Mucosa of descending colon (tissue), 3 donors: ENCODE data around the gene TAGLN2. TPM values are rescaled to one million over a fixed set of nuclear protein-coding genes. Genes with fewer than 3 reads are reported as not detected.
A peak's percentile ranks its signal among the peaks of the same experiment; 100 is the strongest.
"Not testable (repeated sequence)": the region's sequence is repeated elsewhere in the genome, so short reads cannot be mapped to it uniquely, and the experiment has no call there.

ENCODE experiments used
- ATAC-seq: fragments of 200-7000 bp; cut with Tn5 transposase; one replicate; pipeline ENCODE4 v1.9.1; 2020; ENCODE audit warnings: mild to moderate bottlenecking, moderate library complexity
- DNase-seq, 3 donors: peaks; one replicate each; pipeline ENCODE4 v3.0.0-alpha.2; 2020
- H3K36me3 ChIP-seq: fragments of 200-600 bp; one replicate; pipeline ENCODE4 v1.8.0; 2021; ENCODE audit warnings: low read depth, mild to moderate bottlenecking
- H3K4me1 ChIP-seq: fragments of 200-600 bp; one replicate; pipeline ENCODE4 v1.8.0; 2021; ENCODE audit warnings: low read depth, mild to moderate bottlenecking
- H3K4me3 ChIP-seq: fragments of 200-600 bp; one replicate; pipeline ENCODE4 v1.8.0; 2021; ENCODE audit warnings: mild to moderate bottlenecking
- H3K9me3 ChIP-seq: fragments of 200-600 bp; one replicate; pipeline ENCODE4 v1.8.0; 2021; ENCODE audit warnings: mild to moderate bottlenecking
- intact Hi-C, 2 donors: fragments of 100-400 bp; cut with DNase I in 1 of 2; cut with micrococcal nuclease in 1 of 2; formaldehyde crosslinking; loops; one replicate each; pipeline versions ENCODE4 v1.11.0 to v1.11.1; 2022; cut with DNase I, micrococcal nuclease
- total RNA-seq, 3 donors: library from RNA; stranded (reverse); fragmentation: NEBNext Ultra II Directional in 2 of 3; extraction: Animal tissue kit (Norgen Biotek cat#: 25700) in 2 of 3; gene quantifications; one replicate each; pipeline versions ENCODE4 v1.2.1 to v1.2.4, GENCODE V29; 2021 to 2023
- TF ChIP-seq, protein P1 (sequence below): fragments of 200-600 bp; IDR thresholded peaks from one replicate; pipeline ENCODE4 v1.8.0; 2022; ENCODE audit warnings: antibody characterized with exemption, mild to moderate bottlenecking
- donor health status: DM: no; HTN: no; CAD: no; lungs with moderate emphysema.
- donor health status: DM: no; HTN: no; CAD: no.
- donor health status: DM: no; HTN: yes; CAD: no.

TAGLN2 gene
- total RNA-seq, 3 donors from 2014 or later: 137 to 296 (median 264) TPM

GRCh38 chr1:159908031-159908940, 17.0 kb downstream of the TAGLN2 start:
- Histone ChIP-seq H3K36me3 (no peaks in the 10 kb centered on the region), H3K4me3 (no peak overlapping the region), H3K4me1 (peaks cover 16% of the 10 kb centered on the region), H3K9me3 (no peaks in the 10 kb centered on the region)
- ATAC-seq (no peak), DNase-seq (no peak)
- TF ChIP-seq, protein P1, sequence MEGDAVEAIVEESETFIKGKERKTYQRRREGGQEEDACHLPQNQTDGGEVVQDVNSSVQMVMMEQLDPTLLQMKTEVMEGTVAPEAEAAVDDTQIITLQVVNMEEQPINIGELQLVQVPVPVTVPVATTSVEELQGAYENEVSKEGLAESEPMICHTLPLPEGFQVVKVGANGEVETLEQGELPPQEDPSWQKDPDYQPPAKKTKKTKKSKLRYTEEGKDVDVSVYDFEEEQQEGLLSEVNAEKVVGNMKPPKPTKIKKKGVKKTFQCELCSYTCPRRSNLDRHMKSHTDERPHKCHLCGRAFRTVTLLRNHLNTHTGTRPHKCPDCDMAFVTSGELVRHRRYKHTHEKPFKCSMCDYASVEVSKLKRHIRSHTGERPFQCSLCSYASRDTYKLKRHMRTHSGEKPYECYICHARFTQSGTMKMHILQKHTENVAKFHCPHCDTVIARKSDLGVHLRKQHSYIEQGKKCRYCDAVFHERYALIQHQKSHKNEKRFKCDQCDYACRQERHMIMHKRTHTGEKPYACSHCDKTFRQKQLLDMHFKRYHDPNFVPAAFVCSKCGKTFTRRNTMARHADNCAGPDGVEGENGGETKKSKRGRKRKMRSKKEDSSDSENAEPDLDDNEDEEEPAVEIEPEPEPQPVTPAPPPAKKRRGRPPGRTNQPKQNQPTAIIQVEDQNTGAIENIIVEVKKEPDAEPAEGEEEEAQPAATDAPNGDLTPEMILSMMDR: no peak
- intact Hi-C loops: no loop called here

GRCh38 chr1:159906960-159907359, 18.3 kb downstream of the TAGLN2 start:
- DNase-seq: no peak
- Histone ChIP-seq H3K9me3 (no peaks in the 10 kb centered on the region), H3K4me3 (no peak overlapping the region), H3K4me1 (peaks cover 9% of the 10 kb centered on the region), H3K36me3 (no peaks in the 10 kb centered on the region)
- TF ChIP-seq, protein P1: no peak
- intact Hi-C loops: no loop called here
- ATAC-seq: no peak

DNA sequence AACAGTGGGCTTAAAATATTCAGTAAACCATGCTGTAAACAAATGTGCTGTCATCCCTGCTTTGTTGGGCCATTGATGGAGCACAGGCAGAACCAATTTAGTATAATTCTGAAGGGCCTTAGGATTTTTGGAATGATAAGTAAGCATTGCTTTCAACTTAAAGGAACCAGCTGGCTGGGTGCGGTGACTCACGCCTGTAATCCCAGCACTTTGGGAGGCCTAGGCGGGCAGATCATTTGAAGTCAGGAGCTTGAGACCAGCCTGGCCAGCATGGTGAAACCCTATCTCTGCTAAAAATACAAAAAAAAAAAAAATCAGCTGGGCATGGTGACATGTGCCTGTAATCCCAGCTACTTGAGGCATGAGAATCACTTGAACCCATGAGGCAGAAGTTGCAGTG, 21.3 kb downstream of the TAGLN2 start:
- H3K9me3 ChIP-seq, DNase-seq, H3K4me3 ChIP-seq, H3K4me1 ChIP-seq, H3K36me3 ChIP-seq, ATAC-seq, intact Hi-C loops: not testable (repeated sequence)

DNA sequence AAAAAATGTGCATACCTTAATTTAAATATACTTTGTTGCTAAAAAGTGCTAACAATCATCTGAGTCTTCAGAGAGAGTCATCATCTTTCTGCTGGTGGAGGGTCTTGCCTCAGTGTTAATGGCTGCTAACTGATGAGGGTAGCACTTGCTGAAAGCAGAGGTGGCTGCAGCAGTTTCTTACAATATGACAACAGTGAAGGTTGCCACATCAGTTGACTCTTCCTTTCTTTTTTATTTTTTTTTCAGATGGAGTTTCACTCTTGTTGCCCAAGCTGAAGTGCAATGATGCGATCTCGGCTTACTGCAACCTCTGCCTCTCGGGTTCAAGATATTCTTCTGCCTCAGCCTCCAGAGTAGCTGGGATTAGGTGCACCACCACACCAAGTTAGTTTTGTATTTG, 22.8 kb downstream of the TAGLN2 start:
- ATAC-seq: no peak
- DNase-seq: no peak
- intact Hi-C loops: no loop called here
- Histone ChIP-seq H3K36me3 (no peaks in the 10 kb centered on the region), H3K4me3 (no peak overlapping the region), H3K9me3 (no peaks in the 10 kb centered on the region), H3K4me1 (peaks cover 9% of the 10 kb centered on the region)
- TF ChIP-seq, protein P1: no peak

GRCh38 chr1:159900755-159901360, 24.4 kb downstream of the TAGLN2 start:
- intact Hi-C loops: no loop called here
- ATAC-seq (no peak), DNase-seq (no peak)
- Histone ChIP-seq H3K9me3 (no peaks in the 10 kb centered on the region), H3K4me1 (peaks cover 9% of the 10 kb centered on the region), H3K36me3 (no peaks in the 10 kb centered on the region), H3K4me3 (no peak overlapping the region)
- TF ChIP-seq, protein P1: no peak

DNA sequence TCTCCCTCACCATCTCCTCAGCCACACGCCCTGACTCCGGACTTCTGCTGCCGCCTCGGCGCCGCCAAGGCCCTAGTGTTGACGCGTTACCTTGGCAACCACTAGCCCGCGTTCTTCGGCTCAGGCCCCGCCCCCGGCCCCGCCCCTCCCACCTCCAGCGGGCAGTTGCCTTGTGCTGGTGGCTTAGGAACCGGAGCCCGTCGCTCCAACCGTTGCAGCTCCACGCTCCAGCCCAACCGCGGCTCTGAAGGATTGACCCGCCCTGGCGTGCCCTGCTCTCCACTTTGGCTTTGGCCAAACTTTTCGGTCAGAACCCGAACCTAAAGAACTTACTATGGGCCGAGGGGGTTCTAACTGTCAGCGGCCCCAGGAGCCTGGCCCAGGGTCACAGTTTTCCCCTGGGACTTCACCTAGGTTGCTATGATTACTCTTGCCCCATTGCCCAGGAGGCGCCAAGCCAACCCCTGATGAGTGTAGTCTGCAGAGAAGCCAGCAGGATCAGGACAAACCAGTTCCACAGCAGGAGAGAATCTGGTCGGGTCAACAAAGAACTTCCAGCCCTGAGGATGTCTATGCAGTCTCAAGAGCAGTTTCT, 25.1 kb downstream of the TAGLN2 start, which contains the start of gene CFAP45:
TSS of gene CFAP45 (minus strand) at position 80 of the 595 bp plus-strand sequence. CDS start at position 13, 67 bp downstream.
- ATAC-seq: peak; percentile 96
- no peaks in the 10 kb centered on the region for H3K9me3 ChIP-seq
- H3K4me1 ChIP-seq: peaks cover 9% of the 10 kb centered on the region
- H3K36me3 ChIP-seq: no peaks in the 10 kb centered on the region
- TF ChIP-seq, protein P1: no peak
- H3K4me3 ChIP-seq: no peak within 1 kb of the TSS
- peak; percentile 90 to 92 (median 91) for DNase-seq
- intact Hi-C loops: no loop called here

GRCh38 chr1:159899634-159900033, 25.7 kb downstream of the TAGLN2 start:
- H3K36me3 ChIP-seq, ATAC-seq, H3K4me3 ChIP-seq, intact Hi-C loops, H3K9me3 ChIP-seq, DNase-seq, H3K4me1 ChIP-seq: not testable (repeated sequence)
